WTC11 (cell line): Measurements from ENCODE around the gene UGT1A9. TPM values are rescaled to one million over a fixed set of nuclear protein-coding genes. Genes with fewer than 3 reads are reported as not detected.

Source experiments
- ATAC-seq: fragments of 200-7000 bp; cut with Tn5 transposase; 2 replicates; pipeline ENCODE4 v1.10.0; 2021; ENCODE audit warnings: mild to moderate bottlenecking, moderate library complexity
- CTCF ChIA-PET: fragments of 300-600 bp; sonication (Branson Sonifier 250); formaldehyde crosslinking; loops from one replicate; lab custom pipeline; 2021; ENCODE audit warnings: antibody characterized with exemption; lab: Charles Lee
- POLR2A ChIA-PET: fragments of 350-600 bp; sonication (Branson Sonifier 250); formaldehyde crosslinking; loops from one replicate; lab custom pipeline; 2021; ENCODE audit warnings: antibody characterized with exemption; lab: Charles Lee
- DNase-seq: peaks from one replicate; pipeline ENCODE4 v3.0.0; 2021; ENCODE audit warnings: low spot score
- H3K27ac Mint-ChIP-seq: 2 replicates; pipeline ENCODE4 v1.8.0; 2021; ENCODE audit warnings: mixed read lengths
- H3K27me3 Mint-ChIP-seq: 2 replicates; pipeline ENCODE4 v1.8.0; 2021; ENCODE audit warnings: low read depth, mild to moderate bottlenecking, moderate library complexity, mixed read lengths
- H3K36me3 Mint-ChIP-seq: 2 replicates; pipeline ENCODE4 v1.8.0; 2021; ENCODE audit warnings: mixed read lengths
- H3K4me1 Mint-ChIP-seq: 2 replicates; pipeline ENCODE4 v1.8.0; 2022; ENCODE audit warnings: mixed read lengths
- H3K4me3 Mint-ChIP-seq: 2 replicates; pipeline ENCODE4 v1.8.0; 2021; ENCODE audit warnings: mild to moderate bottlenecking, moderate library complexity, mixed read lengths
- H3K9me3 Mint-ChIP-seq: 2 replicates; pipeline ENCODE4 v1.8.0; 2021; ENCODE audit warnings: mixed read lengths
- ETV6 ChIP-seq: sonication (generic); formaldehyde crosslinking; IDR thresholded peaks from 2 replicates; pipeline ENCODE4 v1.8.1; 2022; ENCODE audit warnings: mild to moderate bottlenecking, missing genetic modification reagents
- GABPB1 ChIP-seq: sonication (generic); formaldehyde crosslinking; IDR thresholded peaks from 2 replicates; pipeline ENCODE4 v1.8.1; 2023; ENCODE audit warnings: mild to moderate bottlenecking, missing genetic modification reagents
- IRF2 ChIP-seq: sonication (generic); formaldehyde crosslinking; IDR thresholded peaks from 2 replicates; pipeline ENCODE4 v1.8.0; 2022; ENCODE audit warnings: low read depth, missing genetic modification reagents, borderline replicate concordance
- JAZF1 ChIP-seq: fragments of 250-450 bp; sonication (Bioruptor Pico); IDR thresholded peaks from 2 replicates; pipeline ENCODE4 v1.9.0; 2021; ENCODE audit warnings: moderate library complexity, mild to moderate bottlenecking, inconsistent platforms
- KAT7 ChIP-seq: sonication (generic); formaldehyde crosslinking; IDR thresholded peaks from 2 replicates; pipeline ENCODE4 v1.8.1; 2023; ENCODE audit warnings: missing genetic modification reagents, mild to moderate bottlenecking, borderline replicate concordance
- NFATC4 ChIP-seq: fragments of 250-450 bp; sonication (Bioruptor Pico); IDR thresholded peaks from 2 replicates; pipeline ENCODE4 v1.9.0; 2021; ENCODE audit warnings: mild to moderate bottlenecking
- RORB ChIP-seq: fragments of 250-450 bp; sonication (Bioruptor Pico); IDR thresholded peaks from 2 replicates; pipeline ENCODE4 v1.9.0; 2021; ENCODE audit warnings: mild to moderate bottlenecking
- SMAD4 ChIP-seq: sonication (generic); formaldehyde crosslinking; IDR thresholded peaks from 2 replicates; pipeline ENCODE4 v1.8.0; 2022; ENCODE audit warnings: mild to moderate bottlenecking, missing genetic modification reagents
- SOX15 ChIP-seq: fragments of 250-450 bp; sonication (Bioruptor Pico); IDR thresholded peaks from 2 replicates; pipeline ENCODE4 v1.9.0; 2021; ENCODE audit warnings: mild to moderate bottlenecking
- TCF7 ChIP-seq: sonication (generic); formaldehyde crosslinking; IDR thresholded peaks from 2 replicates; pipeline ENCODE4 v1.8.0; 2022; ENCODE audit warnings: mild to moderate bottlenecking, low read depth, missing genetic modification reagents, moderate library complexity
- ZNF232 ChIP-seq: sonication (generic); formaldehyde crosslinking; IDR thresholded peaks from 2 replicates; pipeline ENCODE4 v1.8.0; 2022; ENCODE audit warnings: mild to moderate bottlenecking, missing genetic modification reagents
- ZNF263 ChIP-seq: sonication (generic); formaldehyde crosslinking; IDR thresholded peaks from 2 replicates; pipeline ENCODE4 v1.8.1; 2022; ENCODE audit warnings: low read depth, mild to moderate bottlenecking, moderate library complexity, missing genetic modification reagents
- total RNA-seq: library from RNA; stranded (reverse); gene quantifications from 3 replicates; pipeline ENCODE4 v1.2.3, GENCODE V29; 2021
- TF ChIP-seq, protein P1 (sequence below): sonication (generic); formaldehyde crosslinking; IDR thresholded peaks from 2 replicates; pipeline ENCODE4 v1.8.1; 2022; ENCODE audit warnings: low read depth, mild to moderate bottlenecking, moderate library complexity, missing genetic modification reagents, borderline replicate concordance
- TF ChIP-seq, protein P2 (sequence below): sonication (generic); formaldehyde crosslinking; IDR thresholded peaks from 2 replicates; pipeline ENCODE4 v1.8.1; 2022; ENCODE audit warnings: low read depth, missing genetic modification reagents, borderline replicate concordance
- TF ChIP-seq, protein P3 (sequence below): fragments of 200-600 bp; IDR thresholded peaks from 2 replicates; pipeline ENCODE4 v1.8.0; 2022; ENCODE audit warnings: antibody characterized with exemption
- TF ChIP-seq, protein P4 (sequence below): sonication (generic); formaldehyde crosslinking; IDR thresholded peaks from 2 replicates; pipeline ENCODE4 v1.8.1; 2023; ENCODE audit warnings: mild to moderate bottlenecking, missing genetic modification reagents, borderline replicate concordance
- TF ChIP-seq, protein P5 (sequence below): fragments of 250-450 bp; sonication (Bioruptor Pico); IDR thresholded peaks from 2 replicates; pipeline ENCODE4 v1.9.0; 2021; ENCODE audit warnings: mild to moderate bottlenecking
- TF ChIP-seq, protein P6 (sequence below): sonication (generic); formaldehyde crosslinking; IDR thresholded peaks from 2 replicates; pipeline ENCODE4 v1.8.0; 2023; ENCODE audit warnings: mild to moderate bottlenecking, missing genetic modification reagents
- TF ChIP-seq, protein P7 (sequence below): sonication (generic); formaldehyde crosslinking; conservative IDR thresholded peaks from 2 replicates; pipeline ENCODE4 v1.8.1; 2023; ENCODE audit warnings: mild to moderate bottlenecking, low read depth, missing genetic modification reagents, moderate library complexity

Gene UGT1A9
- total RNA-seq, 1 experiment from 2014 or later, result not detected

DNA sequence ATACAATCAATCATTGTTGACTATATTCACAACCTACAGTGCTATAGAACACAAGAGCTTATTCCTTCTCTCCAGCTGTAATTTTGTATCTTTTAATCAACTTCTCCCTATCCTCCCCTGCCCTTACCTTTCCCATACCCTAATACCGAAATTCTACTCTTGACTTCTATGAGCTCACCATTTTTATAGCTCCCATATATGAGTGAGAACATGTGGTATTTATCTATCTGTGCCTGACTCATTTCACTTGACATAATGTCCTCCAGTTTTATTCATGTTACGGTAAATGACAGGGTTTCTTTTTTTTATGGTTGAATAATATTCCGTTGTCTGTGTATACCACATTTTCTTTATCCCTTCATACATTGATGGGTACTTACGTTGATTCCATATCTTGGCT is 109.1 kb downstream of the UGT1A9 start:
- ChIA-PET POLR2A (no interaction called here), CTCF (no interaction called here)
- DNase-seq (no peak), ATAC-seq (no peak)
- Mint-ChIP-seq H3K4me1 (no peaks in the 10 kb centered on the region), H3K27me3 (no peaks in the 10 kb centered on the region; the same call in 1 of the 2 replicates), H3K9me3 (peaks cover 38% of the 10 kb centered on the region), H3K4me3 (no peak overlapping the region), H3K27ac (no peak overlapping the region), H3K36me3 (peaks cover 8% of the 10 kb centered on the region)
- TF ChIP-seq RORB (no peak), NFATC4 (no peak), TCF7 (CRISPR knock-in tag) (no peak), SMAD4 (CRISPR knock-in tag) (no peak)
- TF ChIP-seq, protein P1, sequence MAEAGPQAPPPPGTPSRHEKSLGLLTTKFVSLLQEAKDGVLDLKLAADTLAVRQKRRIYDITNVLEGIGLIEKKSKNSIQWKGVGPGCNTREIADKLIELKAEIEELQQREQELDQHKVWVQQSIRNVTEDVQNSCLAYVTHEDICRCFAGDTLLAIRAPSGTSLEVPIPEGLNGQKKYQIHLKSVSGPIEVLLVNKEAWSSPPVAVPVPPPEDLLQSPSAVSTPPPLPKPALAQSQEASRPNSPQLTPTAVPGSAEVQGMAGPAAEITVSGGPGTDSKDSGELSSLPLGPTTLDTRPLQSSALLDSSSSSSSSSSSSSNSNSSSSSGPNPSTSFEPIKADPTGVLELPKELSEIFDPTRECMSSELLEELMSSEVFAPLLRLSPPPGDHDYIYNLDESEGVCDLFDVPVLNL, result no peak

DNA sequence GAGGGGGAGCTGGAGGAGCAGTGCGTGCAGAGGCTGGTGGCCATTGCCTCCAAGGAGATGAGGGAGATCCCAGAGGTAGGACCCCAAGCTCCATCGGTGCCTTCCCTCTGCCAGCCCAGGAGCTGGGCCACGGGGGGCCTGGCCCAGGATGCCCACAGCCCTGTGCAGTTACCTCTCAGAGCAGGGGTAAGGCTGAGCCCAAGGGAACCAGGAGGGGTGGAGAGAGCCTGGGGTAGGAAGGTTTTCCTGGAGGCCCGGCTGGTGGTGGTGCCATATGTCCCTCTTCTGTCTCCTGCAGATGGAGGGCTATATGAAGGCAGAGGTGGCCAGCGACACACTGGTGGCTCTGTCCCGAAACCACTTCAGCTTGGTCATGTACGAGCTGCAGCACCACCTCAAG is 117.9 kb downstream of the UGT1A9 start:
- CTCF ChIA-PET, result no interaction called here
- ATAC-seq (no peak), DNase-seq (no peak)
- no peak overlapping the region for H3K27ac Mint-ChIP-seq
- no peaks in the 10 kb centered on the region for H3K36me3 Mint-ChIP-seq
- H3K4me3 Mint-ChIP-seq, result no peak overlapping the region
- POLR2A ChIA-PET, result no interaction called here
- no peaks in the 10 kb centered on the region; the same call in 1 of the 2 replicates for H3K27me3 Mint-ChIP-seq
- H3K4me1 Mint-ChIP-seq, result no peaks in the 10 kb centered on the region
- H3K9me3 Mint-ChIP-seq, result peaks cover 12% of the 10 kb centered on the region
- TF ChIP-seq, protein P2, sequence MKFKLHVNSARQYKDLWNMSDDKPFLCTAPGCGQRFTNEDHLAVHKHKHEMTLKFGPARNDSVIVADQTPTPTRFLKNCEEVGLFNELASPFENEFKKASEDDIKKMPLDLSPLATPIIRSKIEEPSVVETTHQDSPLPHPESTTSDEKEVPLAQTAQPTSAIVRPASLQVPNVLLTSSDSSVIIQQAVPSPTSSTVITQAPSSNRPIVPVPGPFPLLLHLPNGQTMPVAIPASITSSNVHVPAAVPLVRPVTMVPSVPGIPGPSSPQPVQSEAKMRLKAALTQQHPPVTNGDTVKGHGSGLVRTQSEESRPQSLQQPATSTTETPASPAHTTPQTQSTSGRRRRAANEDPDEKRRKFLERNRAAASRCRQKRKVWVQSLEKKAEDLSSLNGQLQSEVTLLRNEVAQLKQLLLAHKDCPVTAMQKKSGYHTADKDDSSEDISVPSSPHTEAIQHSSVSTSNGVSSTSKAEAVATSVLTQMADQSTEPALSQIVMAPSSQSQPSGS (CRISPR knock-in tag), result no peak
- TF ChIP-seq, protein P3, sequence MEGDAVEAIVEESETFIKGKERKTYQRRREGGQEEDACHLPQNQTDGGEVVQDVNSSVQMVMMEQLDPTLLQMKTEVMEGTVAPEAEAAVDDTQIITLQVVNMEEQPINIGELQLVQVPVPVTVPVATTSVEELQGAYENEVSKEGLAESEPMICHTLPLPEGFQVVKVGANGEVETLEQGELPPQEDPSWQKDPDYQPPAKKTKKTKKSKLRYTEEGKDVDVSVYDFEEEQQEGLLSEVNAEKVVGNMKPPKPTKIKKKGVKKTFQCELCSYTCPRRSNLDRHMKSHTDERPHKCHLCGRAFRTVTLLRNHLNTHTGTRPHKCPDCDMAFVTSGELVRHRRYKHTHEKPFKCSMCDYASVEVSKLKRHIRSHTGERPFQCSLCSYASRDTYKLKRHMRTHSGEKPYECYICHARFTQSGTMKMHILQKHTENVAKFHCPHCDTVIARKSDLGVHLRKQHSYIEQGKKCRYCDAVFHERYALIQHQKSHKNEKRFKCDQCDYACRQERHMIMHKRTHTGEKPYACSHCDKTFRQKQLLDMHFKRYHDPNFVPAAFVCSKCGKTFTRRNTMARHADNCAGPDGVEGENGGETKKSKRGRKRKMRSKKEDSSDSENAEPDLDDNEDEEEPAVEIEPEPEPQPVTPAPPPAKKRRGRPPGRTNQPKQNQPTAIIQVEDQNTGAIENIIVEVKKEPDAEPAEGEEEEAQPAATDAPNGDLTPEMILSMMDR, result no peak
- TF ChIP-seq KAT7 (CRISPR knock-in tag), result no peak
- no peak for TF ChIP-seq JAZF1
- no peak for TF ChIP-seq SOX15 (CRISPR knock-in tag)
- no peak for TF ChIP-seq ZNF232 (CRISPR knock-in tag)
- TF ChIP-seq ZNF263, result no peak
- TF ChIP-seq, protein P4, sequence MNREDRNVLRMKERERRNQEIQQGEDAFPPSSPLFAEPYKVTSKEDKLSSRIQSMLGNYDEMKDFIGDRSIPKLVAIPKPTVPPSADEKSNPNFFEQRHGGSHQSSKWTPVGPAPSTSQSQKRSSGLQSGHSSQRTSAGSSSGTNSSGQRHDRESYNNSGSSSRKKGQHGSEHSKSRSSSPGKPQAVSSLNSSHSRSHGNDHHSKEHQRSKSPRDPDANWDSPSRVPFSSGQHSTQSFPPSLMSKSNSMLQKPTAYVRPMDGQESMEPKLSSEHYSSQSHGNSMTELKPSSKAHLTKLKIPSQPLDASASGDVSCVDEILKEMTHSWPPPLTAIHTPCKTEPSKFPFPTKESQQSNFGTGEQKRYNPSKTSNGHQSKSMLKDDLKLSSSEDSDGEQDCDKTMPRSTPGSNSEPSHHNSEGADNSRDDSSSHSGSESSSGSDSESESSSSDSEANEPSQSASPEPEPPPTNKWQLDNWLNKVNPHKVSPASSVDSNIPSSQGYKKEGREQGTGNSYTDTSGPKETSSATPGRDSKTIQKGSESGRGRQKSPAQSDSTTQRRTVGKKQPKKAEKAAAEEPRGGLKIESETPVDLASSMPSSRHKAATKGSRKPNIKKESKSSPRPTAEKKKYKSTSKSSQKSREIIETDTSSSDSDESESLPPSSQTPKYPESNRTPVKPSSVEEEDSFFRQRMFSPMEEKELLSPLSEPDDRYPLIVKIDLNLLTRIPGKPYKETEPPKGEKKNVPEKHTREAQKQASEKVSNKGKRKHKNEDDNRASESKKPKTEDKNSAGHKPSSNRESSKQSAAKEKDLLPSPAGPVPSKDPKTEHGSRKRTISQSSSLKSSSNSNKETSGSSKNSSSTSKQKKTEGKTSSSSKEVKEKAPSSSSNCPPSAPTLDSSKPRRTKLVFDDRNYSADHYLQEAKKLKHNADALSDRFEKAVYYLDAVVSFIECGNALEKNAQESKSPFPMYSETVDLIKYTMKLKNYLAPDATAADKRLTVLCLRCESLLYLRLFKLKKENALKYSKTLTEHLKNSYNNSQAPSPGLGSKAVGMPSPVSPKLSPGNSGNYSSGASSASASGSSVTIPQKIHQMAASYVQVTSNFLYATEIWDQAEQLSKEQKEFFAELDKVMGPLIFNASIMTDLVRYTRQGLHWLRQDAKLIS, result no peak
- TF ChIP-seq, protein P5, sequence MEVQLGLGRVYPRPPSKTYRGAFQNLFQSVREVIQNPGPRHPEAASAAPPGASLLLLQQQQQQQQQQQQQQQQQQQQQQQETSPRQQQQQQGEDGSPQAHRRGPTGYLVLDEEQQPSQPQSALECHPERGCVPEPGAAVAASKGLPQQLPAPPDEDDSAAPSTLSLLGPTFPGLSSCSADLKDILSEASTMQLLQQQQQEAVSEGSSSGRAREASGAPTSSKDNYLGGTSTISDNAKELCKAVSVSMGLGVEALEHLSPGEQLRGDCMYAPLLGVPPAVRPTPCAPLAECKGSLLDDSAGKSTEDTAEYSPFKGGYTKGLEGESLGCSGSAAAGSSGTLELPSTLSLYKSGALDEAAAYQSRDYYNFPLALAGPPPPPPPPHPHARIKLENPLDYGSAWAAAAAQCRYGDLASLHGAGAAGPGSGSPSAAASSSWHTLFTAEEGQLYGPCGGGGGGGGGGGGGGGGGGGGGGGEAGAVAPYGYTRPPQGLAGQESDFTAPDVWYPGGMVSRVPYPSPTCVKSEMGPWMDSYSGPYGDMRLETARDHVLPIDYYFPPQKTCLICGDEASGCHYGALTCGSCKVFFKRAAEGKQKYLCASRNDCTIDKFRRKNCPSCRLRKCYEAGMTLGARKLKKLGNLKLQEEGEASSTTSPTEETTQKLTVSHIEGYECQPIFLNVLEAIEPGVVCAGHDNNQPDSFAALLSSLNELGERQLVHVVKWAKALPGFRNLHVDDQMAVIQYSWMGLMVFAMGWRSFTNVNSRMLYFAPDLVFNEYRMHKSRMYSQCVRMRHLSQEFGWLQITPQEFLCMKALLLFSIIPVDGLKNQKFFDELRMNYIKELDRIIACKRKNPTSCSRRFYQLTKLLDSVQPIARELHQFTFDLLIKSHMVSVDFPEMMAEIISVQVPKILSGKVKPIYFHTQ, result no peak
- TF ChIP-seq, protein P6, sequence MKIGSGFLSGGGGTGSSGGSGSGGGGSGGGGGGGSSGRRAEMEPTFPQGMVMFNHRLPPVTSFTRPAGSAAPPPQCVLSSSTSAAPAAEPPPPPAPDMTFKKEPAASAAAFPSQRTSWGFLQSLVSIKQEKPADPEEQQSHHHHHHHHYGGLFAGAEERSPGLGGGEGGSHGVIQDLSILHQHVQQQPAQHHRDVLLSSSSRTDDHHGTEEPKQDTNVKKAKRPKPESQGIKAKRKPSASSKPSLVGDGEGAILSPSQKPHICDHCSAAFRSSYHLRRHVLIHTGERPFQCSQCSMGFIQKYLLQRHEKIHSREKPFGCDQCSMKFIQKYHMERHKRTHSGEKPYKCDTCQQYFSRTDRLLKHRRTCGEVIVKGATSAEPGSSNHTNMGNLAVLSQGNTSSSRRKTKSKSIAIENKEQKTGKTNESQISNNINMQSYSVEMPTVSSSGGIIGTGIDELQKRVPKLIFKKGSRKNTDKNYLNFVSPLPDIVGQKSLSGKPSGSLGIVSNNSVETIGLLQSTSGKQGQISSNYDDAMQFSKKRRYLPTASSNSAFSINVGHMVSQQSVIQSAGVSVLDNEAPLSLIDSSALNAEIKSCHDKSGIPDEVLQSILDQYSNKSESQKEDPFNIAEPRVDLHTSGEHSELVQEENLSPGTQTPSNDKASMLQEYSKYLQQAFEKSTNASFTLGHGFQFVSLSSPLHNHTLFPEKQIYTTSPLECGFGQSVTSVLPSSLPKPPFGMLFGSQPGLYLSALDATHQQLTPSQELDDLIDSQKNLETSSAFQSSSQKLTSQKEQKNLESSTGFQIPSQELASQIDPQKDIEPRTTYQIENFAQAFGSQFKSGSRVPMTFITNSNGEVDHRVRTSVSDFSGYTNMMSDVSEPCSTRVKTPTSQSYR, result no peak
- no peak for TF ChIP-seq ETV6 (CRISPR knock-in tag)
- TF ChIP-seq IRF2 (CRISPR knock-in tag), result no peak
- TF ChIP-seq, protein P7, sequence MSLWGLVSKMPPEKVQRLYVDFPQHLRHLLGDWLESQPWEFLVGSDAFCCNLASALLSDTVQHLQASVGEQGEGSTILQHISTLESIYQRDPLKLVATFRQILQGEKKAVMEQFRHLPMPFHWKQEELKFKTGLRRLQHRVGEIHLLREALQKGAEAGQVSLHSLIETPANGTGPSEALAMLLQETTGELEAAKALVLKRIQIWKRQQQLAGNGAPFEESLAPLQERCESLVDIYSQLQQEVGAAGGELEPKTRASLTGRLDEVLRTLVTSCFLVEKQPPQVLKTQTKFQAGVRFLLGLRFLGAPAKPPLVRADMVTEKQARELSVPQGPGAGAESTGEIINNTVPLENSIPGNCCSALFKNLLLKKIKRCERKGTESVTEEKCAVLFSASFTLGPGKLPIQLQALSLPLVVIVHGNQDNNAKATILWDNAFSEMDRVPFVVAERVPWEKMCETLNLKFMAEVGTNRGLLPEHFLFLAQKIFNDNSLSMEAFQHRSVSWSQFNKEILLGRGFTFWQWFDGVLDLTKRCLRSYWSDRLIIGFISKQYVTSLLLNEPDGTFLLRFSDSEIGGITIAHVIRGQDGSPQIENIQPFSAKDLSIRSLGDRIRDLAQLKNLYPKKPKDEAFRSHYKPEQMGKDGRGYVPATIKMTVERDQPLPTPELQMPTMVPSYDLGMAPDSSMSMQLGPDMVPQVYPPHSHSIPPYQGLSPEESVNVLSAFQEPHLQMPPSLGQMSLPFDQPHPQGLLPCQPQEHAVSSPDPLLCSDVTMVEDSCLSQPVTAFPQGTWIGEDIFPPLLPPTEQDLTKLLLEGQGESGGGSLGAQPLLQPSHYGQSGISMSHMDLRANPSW (CRISPR knock-in tag), result no peak
- TF ChIP-seq GABPB1, result no peak
